GM12878 (cell line): Measurements from ENCODE around the gene RNLS. TPM values are rescaled to one million over a fixed set of nuclear protein-coding genes. Genes with fewer than 3 reads are reported as not detected.

Experiments
- ATAC-seq: fragments of 200-7000 bp; cut with Tn5 transposase; 3 replicates; pipeline ENCODE4 v1.9.1; 2020; ENCODE audit warnings: mild to moderate bottlenecking, moderate library complexity
- BruUV-seq: library from RNA; stranded (reverse); fragments of 400-500 nt; replicated peaks from 2 replicates; lab custom pipeline; 2021; lab: Mats Ljungman, UMichigan
- CTCF ChIA-PET: fragments of 300-600 bp; sonication (Branson Sonifier 250); formaldehyde crosslinking; extraction: SDS; loops from one replicate; lab custom pipeline; 2021; ENCODE audit warnings: inconsistent platforms; lab: Yijun Ruan, JAX
- POLR2A ChIA-PET: fragments of 350-600 bp; formaldehyde crosslinking; extraction: SDS; loops from one replicate; lab custom pipeline; 2021; ENCODE audit warnings: inconsistent platforms; lab: Charles Lee
- RAD21 ChIA-PET: fragments of 300-600 bp; sonication (Branson Sonifier 250); formaldehyde crosslinking; loops from one replicate; lab custom pipeline; 2023; ENCODE audit warnings: antibody characterized with exemption; ENCODE audit not compliant: unreplicated experiment; lab: Charles Lee
- SMC1A ChIA-PET: fragments of 300-600 bp; sonication (Branson Sonifier 250); formaldehyde crosslinking; loops from one replicate; lab custom pipeline; 2023; ENCODE audit not compliant: unreplicated experiment, uncharacterized antibody; lab: Charles Lee
- DNase-seq: peaks from one replicate; pipeline ENCODE4 v3.0.0-alpha.2; 2011; ENCODE audit warnings: low read depth, low spot score
- FAIRE-seq: peaks from 3 replicates; lab custom pipeline; 2011; peaks lifted over from hg19 to GRCh38; lab: Jason Lieb, UNC
- H2AFZ ChIP-seq: 2 replicates; pipeline ENCODE4 v1.6.0; 2011; ENCODE audit warnings: low read depth, low read length, control low read depth; ENCODE audit not compliant: control insufficient read depth
- H3K27ac ChIP-seq: 2 replicates; pipeline ENCODE4 v1.5.1; 2011; ENCODE audit warnings: control low read depth; ENCODE audit not compliant: control insufficient read depth, insufficient read depth
- H3K27me3 ChIP-seq, 2 experiments: replicated peaks in 1 of 2; 2 replicates each; pipeline versions ENCODE4 v1.6.0 to v1.6.1; 2011; ENCODE audit warnings: low read length in 1 of 2; ENCODE audit not compliant: control insufficient read depth in 2 of 2, insufficient read depth in 2 of 2
- H3K36me3 ChIP-seq, 2 experiments: 2 replicates each; pipeline ENCODE4 v1.5.1; 2011; ENCODE audit warnings: low read length in 1 of 2; ENCODE audit not compliant: control insufficient read depth in 2 of 2, insufficient read depth in 2 of 2
- H3K4me1 ChIP-seq: 2 replicates; pipeline ENCODE4 v1.6.1; 2011; ENCODE audit warnings: mild to moderate bottlenecking, low read length, moderate library complexity, mixed read lengths; ENCODE audit not compliant: control insufficient read depth, insufficient read depth
- H3K4me2 ChIP-seq: 2 replicates; pipeline ENCODE4 v1.6.0; 2011; ENCODE audit warnings: control low read depth; ENCODE audit not compliant: control insufficient read depth, insufficient read depth
- H3K4me3 ChIP-seq: fragments of 200-600 bp; sonication (generic); 2 replicates; pipeline ENCODE4 v1.5.1; 2016
- H3K79me2 ChIP-seq: 2 replicates; pipeline ENCODE4 v1.6.0; 2011; ENCODE audit warnings: low read length; ENCODE audit not compliant: control insufficient read depth, insufficient read depth
- H3K9ac ChIP-seq: 2 replicates; pipeline ENCODE4 v1.8.0; 2011; ENCODE audit warnings: low read length, control low read depth, mixed read lengths; ENCODE audit not compliant: control insufficient read depth, insufficient read depth
- H3K9me3 ChIP-seq: replicated peaks from 3 replicates; pipeline ENCODE4 v1.5.1; 2011; ENCODE audit warnings: mild to moderate bottlenecking, low read length; ENCODE audit not compliant: control insufficient read depth, insufficient read depth
- H4K20me1 ChIP-seq: 2 replicates; pipeline ENCODE4 v1.6.0; 2011; ENCODE audit not compliant: control insufficient read depth, insufficient read depth
- BCLAF1 ChIP-seq: fragments of 450-650 bp; IDR thresholded peaks from 2 replicates; pipeline ENCODE4 v1.6.1; 2017; ENCODE audit warnings: antibody characterized with exemption, mild to moderate bottlenecking, moderate library complexity
- FOXM1 ChIP-seq: IDR thresholded peaks from 2 replicates; pipeline ENCODE4 v1.6.1; 2012; ENCODE audit warnings: low read depth, mild to moderate bottlenecking, inconsistent platforms, low read length, moderate library complexity
- GATAD2B ChIP-seq: fragments of 450-650 bp; conservative IDR thresholded peaks from 2 replicates; pipeline ENCODE4 v1.6.1; 2017; ENCODE audit warnings: low read depth, mild to moderate bottlenecking, moderate library complexity
- HDAC6 ChIP-seq: fragments of 200-600 bp; sonication (generic); IDR thresholded peaks from one replicate; pipeline ENCODE4 v1.8.0; 2017; ENCODE audit warnings: antibody characterized with exemption; ENCODE audit not compliant: unreplicated experiment
- IRF3 ChIP-seq: fragments of 450-650 bp; IDR thresholded peaks from 2 replicates; pipeline ENCODE4 v1.6.1; 2014; ENCODE audit warnings: mild to moderate bottlenecking
- RAD51 ChIP-seq: fragments of 450-650 bp; IDR thresholded peaks from 2 replicates; pipeline ENCODE4 v1.6.1; 2016; ENCODE audit warnings: moderate library complexity, mild to moderate bottlenecking, inconsistent platforms
- RCOR1 ChIP-seq: conservative IDR thresholded peaks from 2 replicates; pipeline ENCODE4 v1.6.1; 2012; ENCODE audit warnings: low read depth, low read length, improper control_type of control experiment
- WGBS: methylation state at CpG from one replicate; pipeline ENCODE4 v1.1.6; 2016; ENCODE audit warnings: low lambda C conversion rate; ENCODE audit not compliant: insufficient replicate concordance, insufficient coverage; ENCODE audit errors: missing lambda C conversion rate; 5-methylcytosine and 5-hydroxymethylcytosine counted together
- in situ Hi-C: fragments of 300-500 bp; cut with MboI; formaldehyde crosslinking; loops from 9 replicates; pipeline ENCODE4 v1.14.3; 2018; ENCODE audit warnings: mixed read lengths
- intact Hi-C: fragments of 100-400 bp; cut with micrococcal nuclease; formaldehyde crosslinking; loops from one replicate; pipeline ENCODE4 v1.14.2; 2022; ENCODE audit not compliant: unreplicated experiment
- polyA plus RNA-seq, 11 experiments: library from polyadenylated mRNA; depleted of rRNA in 4 of 11; unstranded in 6 of 11; stranded (reverse) in 5 of 11; fragments of >200 nt; fragmentation: Nextera tagmentation in 4 of 11; fragmentation: Illumina TruSeq in 1 of 11; extraction: Ambion mirVana in 4 of 11; extraction: Trizol in 1 of 11; gene quantifications; 1 replicate in 1 of 11; 2 replicates in 10 of 11; pipeline versions ENCODE4 v1.2.1 to v1.2.3, GENCODE V29; 2011 to 2016; ENCODE audit warnings: inconsistent platforms in 2 of 11, missing spikeins in 2 of 11, low read depth in 1 of 11
- total RNA-seq, 4 experiments: library from RNA; depleted of rRNA in 3 of 4; stranded (reverse); fragments of >200 nt in 3 of 4; fragmentation: Illumina TruSeq in 1 of 4; extraction: Trizol in 1 of 4; gene quantifications; 2 replicates each; pipeline versions ENCODE4 v1.2.1 to v1.2.3, GENCODE V29; 2013 to 2021

Gene RNLS
- total and polyA plus RNA-seq, 10 of the 15 experiments (the other 5 are each of a cell fraction or from before 2014, with no cell fraction given) = 3.4 to 6.7 (median 4.6) TPM

GRCh38 chr10:88417387-88418030 is 165.6 kb downstream of the RNLS start:
- ChIA-PET SMC1A (interaction anchor here (0.8 to 1.1 kb wide), 2 partner anchors 8 to 173 kb away, joined by 3 read pairs; no protein-coding TSS in a partner anchor), RAD21 (interaction anchor here (1.4 kb wide), 1 partner anchor 8 kb away, joined by 3 read pairs; no protein-coding TSS in a partner anchor), POLR2A (no interaction called here), CTCF (interaction anchor here (0.7 to 0.8 kb wide), 2 partner anchors 138 to 309 kb away, joined by 3 to 6 read pairs; no protein-coding TSS in a partner anchor)
- intact Hi-C loops = no loop called here
- ATAC-seq (no peak), FAIRE-seq (no peak), DNase-seq (no peak)
- H3K9ac ChIP-seq = no peak overlapping the region
- no peak overlapping the region for H3K4me2 ChIP-seq
- H4K20me1 ChIP-seq = no peaks in the 10 kb centered on the region
- no peaks in the 10 kb centered on the region for H3K27me3 ChIP-seq
- BruUV-seq = no TSS peak
- no peak for TF ChIP-seq BCLAF1
- no peak for TF ChIP-seq IRF3
- no peak for TF ChIP-seq HDAC6
- TF ChIP-seq FOXM1 = no peak
- TF ChIP-seq GATAD2B = no peak
- TF ChIP-seq RCOR1 = no peak
- TF ChIP-seq RAD51 = no peak
- in situ Hi-C loops = no loop called here
- H3K9me3 ChIP-seq = no peaks in the 10 kb centered on the region
- peaks cover 16% of the 10 kb centered on the region; the same call in 1 of the 2 replicates for H3K4me1 ChIP-seq
- H3K36me3 ChIP-seq = no peaks in the 10 kb centered on the region
- H3K4me3 ChIP-seq = no peak overlapping the region
- no peak overlapping the region for H2AFZ ChIP-seq
- no peak overlapping the region for H3K27ac ChIP-seq
- 95% methylated on average over 3 of the region's 3 CpGs for WGBS
- H3K79me2 ChIP-seq = no peaks in the 10 kb centered on the region
